IMR-90 (cell line): ENCODE data around the gene THADA. TPM values are rescaled to one million over a fixed set of nuclear protein-coding genes. Genes with fewer than 3 reads are reported as not detected.

ENCODE experiments used
- ATAC-seq: fragments of 200-7000 bp; cut with Tn5 transposase; 2 replicates; pipeline ENCODE4 v1.9.1; 2020; ENCODE audit warnings: low read depth, mild to moderate bottlenecking, moderate library complexity
- BruUV-seq: library from RNA; stranded (reverse); fragments of 400-500 nt; replicated peaks from 2 replicates; lab custom pipeline; 2021; lab: Mats Ljungman, UMichigan
- CTCF ChIA-PET: fragments of 300-600 bp; formaldehyde crosslinking; extraction: SDS; loops from one replicate; lab custom pipeline; 2021; ENCODE audit warnings: antibody characterized with exemption; lab: Yijun Ruan, JAX
- POLR2A ChIA-PET: fragments of 300-600 bp; sonication (Branson Sonifier 250); formaldehyde crosslinking; loops from one replicate; lab custom pipeline; 2022; ENCODE audit warnings: antibody characterized with exemption; ENCODE audit not compliant: unreplicated experiment; lab: Charles Lee
- DNase-seq: peaks from one replicate; pipeline ENCODE4 v3.0.0; 2013
- H2AFZ ChIP-seq: replicated peaks from 2 replicates; pipeline ENCODE3; 2013; ENCODE audit warnings: low read length, mild to moderate bottlenecking; ENCODE audit not compliant: poor library complexity
- H2AK5ac ChIP-seq: 2 replicates; pipeline ENCODE4 v1.6.1; 2013; ENCODE audit warnings: low read depth, low read length, inconsistent platforms
- H2AK9ac ChIP-seq: replicated peaks from 2 replicates; pipeline ENCODE3; 2013; ENCODE audit warnings: mild to moderate bottlenecking, low read depth, low read length, moderate library complexity; ENCODE audit not compliant: poor library complexity
- H2BK120ac ChIP-seq: 2 replicates; pipeline ENCODE4 v1.6.1; 2013; ENCODE audit warnings: low read depth, low read length, inconsistent platforms
- H2BK15ac ChIP-seq: 3 replicates; pipeline ENCODE4 v1.6.1; 2013; ENCODE audit warnings: low read depth, low read length, inconsistent platforms
- H2BK20ac ChIP-seq: 2 replicates; pipeline ENCODE4 v1.6.1; 2013; ENCODE audit warnings: low read depth, mild to moderate bottlenecking, inconsistent platforms, low read length, moderate library complexity
- H2BK5ac ChIP-seq: 2 replicates; pipeline ENCODE4 v1.6.1; 2013; ENCODE audit warnings: mild to moderate bottlenecking, low read depth, low read length, inconsistent platforms; ENCODE audit not compliant: poor library complexity, severe bottlenecking
- H3K14ac ChIP-seq: replicated peaks from 2 replicates; pipeline ENCODE4 v1.6.1; 2013; ENCODE audit warnings: low read depth, low read length, inconsistent platforms
- H3K18ac ChIP-seq: 2 replicates; pipeline ENCODE4 v1.6.1; 2013; ENCODE audit warnings: low read depth, low read length, control low read depth
- H3K23ac ChIP-seq: 2 replicates; pipeline ENCODE4 v1.6.1; 2013; ENCODE audit warnings: low read depth, low read length, inconsistent platforms
- H3K27ac ChIP-seq: 2 replicates; pipeline ENCODE4 v1.5.1; 2013; ENCODE audit warnings: mild to moderate bottlenecking, control low read depth, low read length; ENCODE audit not compliant: insufficient read depth
- H3K27me3 ChIP-seq: 2 replicates; pipeline ENCODE4 v1.6.1; 2013; ENCODE audit warnings: low read length; ENCODE audit not compliant: control insufficient read depth, insufficient read depth
- H3K36me3 ChIP-seq: 2 replicates; pipeline ENCODE4 v1.6.1; 2013; ENCODE audit warnings: low read length, mixed read lengths; ENCODE audit not compliant: control insufficient read depth, insufficient read depth
- H3K4ac ChIP-seq: 2 replicates; pipeline ENCODE4 v1.6.1; 2013; ENCODE audit warnings: low read depth, low read length, inconsistent platforms
- H3K4me1 ChIP-seq: 2 replicates; pipeline ENCODE4 v1.6.1; 2013; ENCODE audit warnings: low read length, mixed read lengths; ENCODE audit not compliant: control insufficient read depth, insufficient read depth
- H3K4me2 ChIP-seq: 2 replicates; pipeline ENCODE4 v1.6.1; 2013; ENCODE audit warnings: low read depth, mild to moderate bottlenecking, control low read depth, low read length, moderate library complexity
- H3K4me3 ChIP-seq: 2 replicates; pipeline ENCODE4 v1.5.1; 2013; ENCODE audit warnings: low read depth, mild to moderate bottlenecking, control low read depth, low read length, moderate library complexity; ENCODE audit not compliant: insufficient read depth
- H3K56ac ChIP-seq: 2 replicates; pipeline ENCODE4 v1.6.1; 2013; ENCODE audit warnings: low read length, inconsistent platforms; ENCODE audit not compliant: insufficient read depth; ENCODE audit errors: extremely low read depth
- H3K79me1 ChIP-seq, 2 experiments: 2 replicates each; pipeline ENCODE4 v1.6.1; 2013; ENCODE audit warnings: low read length in 2 of 2, inconsistent platforms in 1 of 2, low read depth in 1 of 2
- H3K9ac ChIP-seq: 2 replicates; pipeline ENCODE4 v1.6.1; 2013; ENCODE audit warnings: low read depth, low read length, control low read depth
- H3K9me1 ChIP-seq: 2 replicates; pipeline ENCODE4 v1.6.1; 2013; ENCODE audit warnings: low read length, inconsistent platforms; ENCODE audit not compliant: insufficient read depth
- H3K9me3 ChIP-seq: 2 replicates; pipeline ENCODE4 v1.6.1; 2013; ENCODE audit warnings: low read length; ENCODE audit not compliant: control insufficient read depth, insufficient read depth
- H4K20me1 ChIP-seq: 2 replicates; pipeline ENCODE4 v1.6.1; 2013; ENCODE audit warnings: low read length, inconsistent platforms; ENCODE audit not compliant: insufficient read depth
- H4K5ac ChIP-seq: 2 replicates; pipeline ENCODE4 v1.6.1; 2013; ENCODE audit warnings: mild to moderate bottlenecking, low read depth, low read length, control low read depth
- H4K8ac ChIP-seq, 2 experiments: 2 replicates each; pipeline ENCODE4 v1.6.1; 2013; ENCODE audit warnings: low read depth in 2 of 2, low read length in 2 of 2, control low read depth in 1 of 2, inconsistent platforms in 1 of 2
- H4K91ac ChIP-seq: 2 replicates; pipeline ENCODE4 v1.6.1; 2013; ENCODE audit warnings: low read depth, low read length, inconsistent platforms; ENCODE audit not compliant: insufficient read depth
- BHLHE40 ChIP-seq: fragments of 150-350 bp; IDR thresholded peaks from 2 replicates; pipeline ENCODE4 v1.6.1; 2016; ENCODE audit warnings: mild to moderate bottlenecking, low read depth, low read length
- CEBPB ChIP-seq: IDR thresholded peaks from 2 replicates; pipeline ENCODE4 v1.6.1; 2012; ENCODE audit warnings: low read depth, low read length, improper control_type of control experiment
- CHD1 ChIP-seq: IDR thresholded peaks from 2 replicates; pipeline ENCODE4 v1.6.1; 2012; ENCODE audit warnings: low read depth, low read length, improper control_type of control experiment
- FOS ChIP-seq: fragments of 150-350 bp; IDR thresholded peaks from 2 replicates; pipeline ENCODE4 v1.6.1; 2016; ENCODE audit warnings: low read depth, low read length
- MAFK ChIP-seq: IDR thresholded peaks from 2 replicates; pipeline ENCODE4 v1.6.1; 2012; ENCODE audit warnings: low read depth, low read length, improper control_type of control experiment
- MAZ ChIP-seq: IDR thresholded peaks from 2 replicates; pipeline ENCODE4 v1.6.1; 2012; ENCODE audit warnings: low read depth, mild to moderate bottlenecking, low read length, improper control_type of control experiment, moderate library complexity, borderline replicate concordance
- MXI1 ChIP-seq: IDR thresholded peaks from 2 replicates; pipeline ENCODE4 v1.6.1; 2012; ENCODE audit warnings: low read depth, mild to moderate bottlenecking, low read length, moderate library complexity, borderline replicate concordance
- NFE2L2 ChIP-seq: fragments of 150-350 bp; IDR thresholded peaks from 2 replicates; pipeline ENCODE4 v1.6.1; 2016; ENCODE audit warnings: low read depth, mild to moderate bottlenecking, low read length
- POLR2A ChIP-seq: IDR thresholded peaks from 2 replicates; pipeline ENCODE4 v1.6.1; 2012; ENCODE audit warnings: mild to moderate bottlenecking, low read depth, low read length
- RAD21 ChIP-seq: IDR thresholded peaks from 2 replicates; pipeline ENCODE4 v1.6.1; 2012; ENCODE audit warnings: low read length, improper control_type of control experiment
- RCOR1 ChIP-seq: IDR thresholded peaks from 2 replicates; pipeline ENCODE4 v1.6.1; 2012; ENCODE audit warnings: mild to moderate bottlenecking, low read length, improper control_type of control experiment; ENCODE audit not compliant: insufficient replicate concordance
- RFX5 ChIP-seq: IDR thresholded peaks from 2 replicates; pipeline ENCODE4 v1.8.0; 2012; ENCODE audit warnings: low read depth, mild to moderate bottlenecking, low read length, moderate library complexity
- SMC3 ChIP-seq: fragments of 150-350 bp; IDR thresholded peaks from 2 replicates; pipeline ENCODE4 v1.6.1; 2016; ENCODE audit warnings: low read depth, mild to moderate bottlenecking, antibody characterized with exemption, low read length, moderate library complexity
- WGBS, 2 experiments: methylation state at CpG; one replicate each; pipeline versions ENCODE4 v1.1.5 to v1.1.7; 2013; ENCODE audit warnings: missing lambda C conversion rate in 2 of 2; ENCODE audit not compliant: insufficient read length in 1 of 2; ENCODE audit errors: extremely low coverage in 2 of 2; 5-methylcytosine and 5-hydroxymethylcytosine counted together
- dilution Hi-C: fragments of 300-500 bp; cut with HindIII; formaldehyde crosslinking; loops from one replicate; pipeline ENCODE4 v1.14.3; 2018; ENCODE audit warnings: low sequenced_read_pairs; ENCODE audit not compliant: unreplicated experiment
- in situ Hi-C: fragments of 300-500 bp; cut with MboI; formaldehyde crosslinking; loops from 3 replicates; pipeline ENCODE4 v1.14.3; 2019; ENCODE audit warnings: low sequenced_read_pairs, inconsistent platforms, mixed read lengths
- intact Hi-C: fragments of 100-400 bp; cut with micrococcal nuclease; formaldehyde crosslinking; loops from 2 replicates; pipeline ENCODE4 v1.10.0; 2022
- polyA plus RNA-seq, 3 experiments: library from polyadenylated mRNA; depleted of rRNA; stranded (reverse); fragments of >200 nt; gene quantifications; 2 replicates each; pipeline ENCODE4 v1.2.3, GENCODE V29; 2012; ENCODE audit warnings: low replicate concordance in 1 of 3
- total RNA-seq: library from RNA; depleted of rRNA; stranded (reverse); fragments of >200 nt; gene quantifications from 2 replicates; pipeline ENCODE4 v1.2.3, GENCODE V29; 2012
- TF ChIP-seq, protein P1 (sequence below): fragments of 150-350 bp; IDR thresholded peaks from 2 replicates; pipeline ENCODE4 v1.6.1; 2017; ENCODE audit warnings: mild to moderate bottlenecking, antibody characterized with exemption, low read length, low read depth
- TF ChIP-seq, protein P2 (sequence below): conservative IDR thresholded peaks from 2 replicates; pipeline ENCODE4 v1.5.1; 2012; ENCODE audit warnings: mild to moderate bottlenecking, low read depth, low read length, improper control_type of control experiment
- TF ChIP-seq, protein P3 (sequence below): fragments of 150-350 bp; IDR thresholded peaks from 2 replicates; pipeline ENCODE4 v1.6.1; 2016; ENCODE audit warnings: low read depth, mild to moderate bottlenecking, low read length, moderate library complexity, borderline replicate concordance

Gene THADA
- total and polyA plus RNA-seq, 2 of the 4 experiments (the other 2 are of a cell fraction): 10.5 to 21.3 TPM

DNA sequence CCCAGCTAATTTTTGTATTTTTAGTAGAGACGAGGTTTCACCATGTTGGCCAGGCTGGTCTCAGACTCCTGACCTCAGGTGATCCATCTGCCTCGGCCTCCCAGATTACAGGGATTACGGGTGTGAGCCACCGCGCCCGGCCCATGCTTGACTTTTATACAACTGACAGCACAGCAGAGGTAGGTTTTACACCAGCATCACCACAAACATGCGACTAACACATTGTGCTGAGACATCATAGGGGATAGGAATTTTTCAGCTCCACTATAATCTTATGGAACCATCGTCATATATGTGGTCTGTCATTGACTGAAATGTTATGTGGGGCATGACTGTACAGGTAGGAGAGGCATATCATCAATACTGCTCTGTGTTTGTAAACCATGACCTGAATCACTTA is 122.1 kb downstream of the THADA start:
- Histone ChIP-seq H4K8ac (no peak overlapping the region), H3K36me3 (no peaks in the 10 kb centered on the region), H3K4me2 (no peak overlapping the region), H3K4me3 (no peak overlapping the region), H2BK15ac (no peak overlapping the region), H2BK20ac (no peak overlapping the region), H3K9ac (no peak overlapping the region), H3K9me1 (no peaks in the 10 kb centered on the region), H3K56ac (no peak overlapping the region), H3K18ac (no peak overlapping the region), H3K4ac (no peak overlapping the region), H3K4me1 (peaks cover 7% of the 10 kb centered on the region), H3K23ac (no peak overlapping the region), H2BK5ac (no peak overlapping the region), H2BK120ac (no peak overlapping the region), H3K27ac (no peak overlapping the region), H2AFZ (no peak overlapping the region), H2AK9ac (no peak overlapping the region), H3K79me1 (peaks cover 2 to 3% of the 10 kb centered on the region in 2 experiments; a peak in 1 of 4 replicates), H3K14ac (no peak overlapping the region), H4K5ac (no peak overlapping the region; the same call in 1 of the 2 replicates), H4K91ac (no peak overlapping the region), H3K27me3 (no peaks in the 10 kb centered on the region), H2AK5ac (no peak overlapping the region), H4K20me1 (no peaks in the 10 kb centered on the region), H3K9me3 (no peaks in the 10 kb centered on the region)
- dilution Hi-C loops: no loop called here
- ATAC-seq (no peak), DNase-seq (no peak)
- ChIA-PET POLR2A (interaction anchor here (0.6 kb wide), 1 partner anchor 247 kb away, joined by 10 read pairs; no protein-coding TSS in a partner anchor), CTCF (no interaction called here)
- intact Hi-C loops: no loop called here
- WGBS, 2 experiments: no CpG with 5 or more reads among the region's 8 CpGs
- TF ChIP-seq BHLHE40 (no peak), RCOR1 (no peak), MXI1 (no peak), MAZ (no peak), POLR2A (no peak), FOS (no peak), SMC3 (no peak), CHD1 (no peak), MAFK (no peak), CEBPB (no peak), RFX5 (no peak), NFE2L2 (no peak), RAD21 (no peak)
- TF ChIP-seq, protein P1, sequence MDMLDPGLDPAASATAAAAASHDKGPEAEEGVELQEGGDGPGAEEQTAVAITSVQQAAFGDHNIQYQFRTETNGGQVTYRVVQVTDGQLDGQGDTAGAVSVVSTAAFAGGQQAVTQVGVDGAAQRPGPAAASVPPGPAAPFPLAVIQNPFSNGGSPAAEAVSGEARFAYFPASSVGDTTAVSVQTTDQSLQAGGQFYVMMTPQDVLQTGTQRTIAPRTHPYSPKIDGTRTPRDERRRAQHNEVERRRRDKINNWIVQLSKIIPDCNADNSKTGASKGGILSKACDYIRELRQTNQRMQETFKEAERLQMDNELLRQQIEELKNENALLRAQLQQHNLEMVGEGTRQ: no peak
- TF ChIP-seq, protein P2, sequence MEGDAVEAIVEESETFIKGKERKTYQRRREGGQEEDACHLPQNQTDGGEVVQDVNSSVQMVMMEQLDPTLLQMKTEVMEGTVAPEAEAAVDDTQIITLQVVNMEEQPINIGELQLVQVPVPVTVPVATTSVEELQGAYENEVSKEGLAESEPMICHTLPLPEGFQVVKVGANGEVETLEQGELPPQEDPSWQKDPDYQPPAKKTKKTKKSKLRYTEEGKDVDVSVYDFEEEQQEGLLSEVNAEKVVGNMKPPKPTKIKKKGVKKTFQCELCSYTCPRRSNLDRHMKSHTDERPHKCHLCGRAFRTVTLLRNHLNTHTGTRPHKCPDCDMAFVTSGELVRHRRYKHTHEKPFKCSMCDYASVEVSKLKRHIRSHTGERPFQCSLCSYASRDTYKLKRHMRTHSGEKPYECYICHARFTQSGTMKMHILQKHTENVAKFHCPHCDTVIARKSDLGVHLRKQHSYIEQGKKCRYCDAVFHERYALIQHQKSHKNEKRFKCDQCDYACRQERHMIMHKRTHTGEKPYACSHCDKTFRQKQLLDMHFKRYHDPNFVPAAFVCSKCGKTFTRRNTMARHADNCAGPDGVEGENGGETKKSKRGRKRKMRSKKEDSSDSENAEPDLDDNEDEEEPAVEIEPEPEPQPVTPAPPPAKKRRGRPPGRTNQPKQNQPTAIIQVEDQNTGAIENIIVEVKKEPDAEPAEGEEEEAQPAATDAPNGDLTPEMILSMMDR: no peak
- TF ChIP-seq, protein P3, sequence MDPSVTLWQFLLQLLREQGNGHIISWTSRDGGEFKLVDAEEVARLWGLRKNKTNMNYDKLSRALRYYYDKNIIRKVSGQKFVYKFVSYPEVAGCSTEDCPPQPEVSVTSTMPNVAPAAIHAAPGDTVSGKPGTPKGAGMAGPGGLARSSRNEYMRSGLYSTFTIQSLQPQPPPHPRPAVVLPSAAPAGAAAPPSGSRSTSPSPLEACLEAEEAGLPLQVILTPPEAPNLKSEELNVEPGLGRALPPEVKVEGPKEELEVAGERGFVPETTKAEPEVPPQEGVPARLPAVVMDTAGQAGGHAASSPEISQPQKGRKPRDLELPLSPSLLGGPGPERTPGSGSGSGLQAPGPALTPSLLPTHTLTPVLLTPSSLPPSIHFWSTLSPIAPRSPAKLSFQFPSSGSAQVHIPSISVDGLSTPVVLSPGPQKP: no peak
- no TSS peak for BruUV-seq
- in situ Hi-C loops: no loop called here
